ENCODE data around the gene AHDC1. TPM values are rescaled to one million over a fixed set of nuclear protein-coding genes. Genes with fewer than 3 reads are reported as not detected.

AHDC1 gene
- total RNA-seq, 2 experiments from 2014 or later = 26.3 to 27.6 TPM

- peaks cover 22% of the 10 kb centered on the region for H3K4me1 Mint-ChIP-seq (ENCODE audit: low read depth)
- no peak overlapping the region for H3K4me3 Mint-ChIP-seq
- H3K36me3 Mint-ChIP-seq (ENCODE audit: low read depth) = no peaks in the 10 kb centered on the region
- TF ChIP-seq, protein P1, sequence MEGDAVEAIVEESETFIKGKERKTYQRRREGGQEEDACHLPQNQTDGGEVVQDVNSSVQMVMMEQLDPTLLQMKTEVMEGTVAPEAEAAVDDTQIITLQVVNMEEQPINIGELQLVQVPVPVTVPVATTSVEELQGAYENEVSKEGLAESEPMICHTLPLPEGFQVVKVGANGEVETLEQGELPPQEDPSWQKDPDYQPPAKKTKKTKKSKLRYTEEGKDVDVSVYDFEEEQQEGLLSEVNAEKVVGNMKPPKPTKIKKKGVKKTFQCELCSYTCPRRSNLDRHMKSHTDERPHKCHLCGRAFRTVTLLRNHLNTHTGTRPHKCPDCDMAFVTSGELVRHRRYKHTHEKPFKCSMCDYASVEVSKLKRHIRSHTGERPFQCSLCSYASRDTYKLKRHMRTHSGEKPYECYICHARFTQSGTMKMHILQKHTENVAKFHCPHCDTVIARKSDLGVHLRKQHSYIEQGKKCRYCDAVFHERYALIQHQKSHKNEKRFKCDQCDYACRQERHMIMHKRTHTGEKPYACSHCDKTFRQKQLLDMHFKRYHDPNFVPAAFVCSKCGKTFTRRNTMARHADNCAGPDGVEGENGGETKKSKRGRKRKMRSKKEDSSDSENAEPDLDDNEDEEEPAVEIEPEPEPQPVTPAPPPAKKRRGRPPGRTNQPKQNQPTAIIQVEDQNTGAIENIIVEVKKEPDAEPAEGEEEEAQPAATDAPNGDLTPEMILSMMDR (IDR thresholded peaks at IDR 0.05) = no peak
- no peaks in the 10 kb centered on the region for H3K27me3 Mint-ChIP-seq
- ATAC-seq = no peak
- ChIA-PET POLR2A (interaction anchor here (0.8 to 1.1 kb wide), 2 partner anchors 9 to 38 kb away, joined by 3 read pairs; no protein-coding TSS in a partner anchor), CTCF (interaction anchor here (0.8 to 15.1 kb wide), 8 partner anchors 9 to 267 kb away, joined by 3 to 178 read pairs (median 3); no protein-coding TSS in a partner anchor)
- no peak overlapping the region for H3K27ac Mint-ChIP-seq
- DNase-seq = no peak
- H3K9me3 Mint-ChIP-seq = no peaks in the 10 kb centered on the region
- intact Hi-C loops (cut with micrococcal nuclease) = no loop called here
These were observed 40.1 kb downstream of the AHDC1 start for GRCh38 chr1:27563591-27564471.

DNA sequence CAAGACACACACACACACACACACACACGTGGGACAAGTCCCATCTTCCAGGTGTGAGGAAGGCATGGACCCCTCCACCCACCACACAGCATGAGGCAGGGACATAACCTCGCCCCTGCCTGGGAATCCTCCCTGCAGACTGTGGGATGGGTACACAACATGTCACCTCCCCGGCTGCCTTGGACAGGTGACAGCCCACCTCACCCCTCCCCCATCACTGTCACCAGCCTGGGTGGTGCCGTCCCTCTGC, 40.7 kb downstream of the AHDC1 start:
- Mint-ChIP-seq H3K4me1 (ENCODE audit: low read depth) (peaks cover 20% of the 10 kb centered on the region), H3K36me3 (ENCODE audit: low read depth) (no peaks in the 10 kb centered on the region), H3K9me3 (no peaks in the 10 kb centered on the region), H3K4me3 (no peak overlapping the region), H3K27me3 (no peaks in the 10 kb centered on the region), H3K27ac (no peak overlapping the region)
- POLR2A ChIA-PET = no interaction called here
- ATAC-seq (no peak), DNase-seq (no peak)
- CTCF ChIA-PET = interaction anchor here (15.1 kb wide), 1 partner anchor 8 kb away, joined by 178 read pairs; no protein-coding TSS in a partner anchor
- intact Hi-C loops (cut with micrococcal nuclease) = no loop called here
- TF ChIP-seq, protein P1 (IDR thresholded peaks at IDR 0.05) = no peak

- no peaks in the 10 kb centered on the region for H3K27me3 Mint-ChIP-seq
- no peaks in the 10 kb centered on the region for H3K36me3 Mint-ChIP-seq (ENCODE audit: low read depth)
- intact Hi-C loops (cut with micrococcal nuclease) = no loop called here
- H3K4me1 Mint-ChIP-seq (ENCODE audit: low read depth) = peaks cover 16% of the 10 kb centered on the region
- CTCF ChIA-PET = interaction anchor here (15.1 kb wide), 1 partner anchor 8 kb away, joined by 178 read pairs; no protein-coding TSS in a partner anchor
- no peak overlapping the region for H3K4me3 Mint-ChIP-seq
- ATAC-seq (no peak), DNase-seq (no peak)
- H3K9me3 Mint-ChIP-seq = no peaks in the 10 kb centered on the region
- H3K27ac Mint-ChIP-seq = no peak overlapping the region
- TF ChIP-seq, protein P1 (IDR thresholded peaks at IDR 0.05) = no peak
- POLR2A ChIA-PET = no interaction called here
These were observed 41.2 kb downstream of the AHDC1 start for GRCh38 chr1:27562534-27563340.

DNA sequence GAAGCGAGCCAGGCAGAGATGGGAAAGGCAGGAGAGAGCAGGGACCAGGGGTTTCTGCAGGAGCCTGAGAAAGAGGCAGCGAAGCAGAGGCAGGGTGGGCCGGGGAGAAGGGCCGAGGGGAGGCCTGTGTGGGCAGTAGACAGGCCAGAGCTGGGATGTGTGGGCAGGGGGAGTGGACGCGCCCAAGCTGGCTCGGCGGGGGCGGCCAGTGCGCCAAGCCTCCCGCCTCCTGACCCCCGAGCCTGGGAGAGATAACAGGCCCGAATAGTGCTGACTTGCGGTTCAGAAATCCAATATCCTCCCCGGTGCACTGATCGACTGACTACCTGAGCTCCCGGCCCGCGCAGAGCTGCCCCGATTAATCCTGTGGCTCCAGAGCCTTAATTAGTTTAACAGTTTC, 41.9 kb downstream of the AHDC1 start:
- ChIA-PET CTCF (interaction anchor here (1.1 kb wide), 1 partner anchor 108 kb away, joined by 4 read pairs; no protein-coding TSS in a partner anchor), POLR2A (no interaction called here)
- no peaks in the 10 kb centered on the region for H3K9me3 Mint-ChIP-seq
- H3K36me3 Mint-ChIP-seq (ENCODE audit: low read depth) = no peaks in the 10 kb centered on the region
- H3K4me3 Mint-ChIP-seq = no peak overlapping the region
- intact Hi-C loops (cut with micrococcal nuclease) = no loop called here
- no peak for ATAC-seq
- no peaks in the 10 kb centered on the region for H3K27me3 Mint-ChIP-seq
- peaks cover 19% of the 10 kb centered on the region for H3K4me1 Mint-ChIP-seq (ENCODE audit: low read depth)
- no peak for DNase-seq
- no peak overlapping the region for H3K27ac Mint-ChIP-seq
- TF ChIP-seq, protein P1 (IDR thresholded peaks at IDR 0.05) = no peak

Measured in activated CD8-positive, alpha-beta T cell treated with anti-CD3 and anti-CD28 coated beads for 36 hours (primary cell).